WTC11 (cell line): ENCODE results near the gene DRAXIN. TPM values are rescaled to one million over a fixed set of nuclear protein-coding genes. Genes with fewer than 3 reads are reported as not detected.

Experiments used
- ATAC-seq: fragments of 200-7000 bp; cut with Tn5 transposase; 2 replicates; pipeline ENCODE4 v1.10.0; 2021; ENCODE audit warnings: mild to moderate bottlenecking, moderate library complexity
- CTCF ChIA-PET: fragments of 300-600 bp; sonication (Branson Sonifier 250); formaldehyde crosslinking; loops from one replicate; lab custom pipeline; 2021; ENCODE audit warnings: antibody characterized with exemption; lab: Charles Lee
- POLR2A ChIA-PET: fragments of 350-600 bp; sonication (Branson Sonifier 250); formaldehyde crosslinking; loops from one replicate; lab custom pipeline; 2021; ENCODE audit warnings: antibody characterized with exemption; lab: Charles Lee
- DNase-seq: peaks from one replicate; pipeline ENCODE4 v3.0.0; 2021; ENCODE audit warnings: low spot score
- H3K27ac Mint-ChIP-seq: 2 replicates; pipeline ENCODE4 v1.8.0; 2021; ENCODE audit warnings: mixed read lengths
- H3K27me3 Mint-ChIP-seq: 2 replicates; pipeline ENCODE4 v1.8.0; 2021; ENCODE audit warnings: low read depth, mild to moderate bottlenecking, moderate library complexity, mixed read lengths
- H3K36me3 Mint-ChIP-seq: 2 replicates; pipeline ENCODE4 v1.8.0; 2021; ENCODE audit warnings: mixed read lengths
- H3K4me1 Mint-ChIP-seq: 2 replicates; pipeline ENCODE4 v1.8.0; 2022; ENCODE audit warnings: mixed read lengths
- H3K4me3 Mint-ChIP-seq: 2 replicates; pipeline ENCODE4 v1.8.0; 2021; ENCODE audit warnings: mild to moderate bottlenecking, moderate library complexity, mixed read lengths
- H3K9me3 Mint-ChIP-seq: 2 replicates; pipeline ENCODE4 v1.8.0; 2021; ENCODE audit warnings: mixed read lengths
- FOXK1 ChIP-seq: sonication (generic); formaldehyde crosslinking; IDR thresholded peaks from 2 replicates; pipeline ENCODE4 v1.8.0; 2022; ENCODE audit warnings: mild to moderate bottlenecking, moderate library complexity, missing genetic modification reagents
- FOXP4 ChIP-seq: sonication (generic); formaldehyde crosslinking; IDR thresholded peaks from 2 replicates; pipeline ENCODE4 v1.8.0; 2022; ENCODE audit warnings: mild to moderate bottlenecking, missing genetic modification reagents
- GABPB1 ChIP-seq: sonication (generic); formaldehyde crosslinking; IDR thresholded peaks from 2 replicates; pipeline ENCODE4 v1.8.1; 2023; ENCODE audit warnings: mild to moderate bottlenecking, missing genetic modification reagents
- MLX ChIP-seq: sonication (generic); formaldehyde crosslinking; IDR thresholded peaks from 2 replicates; pipeline ENCODE4 v1.8.1; 2023; ENCODE audit warnings: mild to moderate bottlenecking, missing genetic modification reagents, moderate library complexity
- NFE2L1 ChIP-seq: sonication (generic); formaldehyde crosslinking; IDR thresholded peaks from 2 replicates; pipeline ENCODE4 v1.8.1; 2023; ENCODE audit warnings: missing genetic modification reagents
- SMAD4 ChIP-seq: sonication (generic); formaldehyde crosslinking; IDR thresholded peaks from 2 replicates; pipeline ENCODE4 v1.8.0; 2022; ENCODE audit warnings: mild to moderate bottlenecking, missing genetic modification reagents
- ZNF263 ChIP-seq: sonication (generic); formaldehyde crosslinking; IDR thresholded peaks from 2 replicates; pipeline ENCODE4 v1.8.1; 2022; ENCODE audit warnings: low read depth, mild to moderate bottlenecking, moderate library complexity, missing genetic modification reagents
- total RNA-seq: library from RNA; stranded (reverse); gene quantifications from 3 replicates; pipeline ENCODE4 v1.2.3, GENCODE V29; 2021
- TF ChIP-seq, protein P1 (sequence below): sonication (generic); formaldehyde crosslinking; IDR thresholded peaks from 2 replicates; pipeline ENCODE4 v1.8.0; 2022; ENCODE audit warnings: mild to moderate bottlenecking, missing genetic modification reagents
- TF ChIP-seq, protein P2 (sequence below): sonication (generic); formaldehyde crosslinking; IDR thresholded peaks from 2 replicates; pipeline ENCODE4 v1.8.1; 2023; ENCODE audit warnings: mild to moderate bottlenecking, missing genetic modification reagents
- TF ChIP-seq, protein P3 (sequence below): fragments of 250-450 bp; sonication (Bioruptor Pico); IDR thresholded peaks from 2 replicates; pipeline ENCODE4 v1.9.0; 2021; ENCODE audit warnings: mild to moderate bottlenecking
- TF ChIP-seq, protein P4 (sequence below): sonication (generic); formaldehyde crosslinking; IDR thresholded peaks from 2 replicates; pipeline ENCODE4 v1.8.1; 2023; ENCODE audit warnings: mild to moderate bottlenecking, missing genetic modification reagents, borderline replicate concordance

Gene DRAXIN
- total RNA-seq, 1 experiment from 2014 or later = 12.0 TPM

DNA sequence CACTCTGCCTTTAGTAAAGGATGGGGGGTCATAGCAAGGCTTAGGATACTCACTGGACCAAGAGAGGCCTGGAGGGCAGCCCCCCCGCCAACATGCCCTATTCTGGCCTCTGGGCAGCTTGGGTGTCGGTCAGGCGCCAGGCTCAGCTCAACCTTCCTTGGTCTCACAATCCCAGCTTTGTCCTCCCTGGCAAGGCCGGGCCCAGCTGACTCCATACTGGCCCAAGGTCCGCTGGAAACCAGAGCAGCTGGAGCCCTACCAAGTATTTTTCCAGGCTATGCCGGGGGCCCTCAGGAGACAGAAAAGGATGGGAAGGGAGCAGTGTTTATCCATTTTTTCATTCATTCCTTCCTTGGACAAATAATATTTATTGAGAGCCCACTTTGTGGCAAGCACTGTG is 43.5 kb upstream of the DRAXIN start (continued):
- no peak for TF ChIP-seq FOXP4 (CRISPR knock-in tag)
- TF ChIP-seq, protein P1, sequence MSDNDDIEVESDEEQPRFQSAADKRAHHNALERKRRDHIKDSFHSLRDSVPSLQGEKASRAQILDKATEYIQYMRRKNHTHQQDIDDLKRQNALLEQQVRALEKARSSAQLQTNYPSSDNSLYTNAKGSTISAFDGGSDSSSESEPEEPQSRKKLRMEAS (CRISPR knock-in tag) = no peak
- TF ChIP-seq MLX = no peak
- TF ChIP-seq SMAD4 (CRISPR knock-in tag) = no peak
- TF ChIP-seq, protein P2, sequence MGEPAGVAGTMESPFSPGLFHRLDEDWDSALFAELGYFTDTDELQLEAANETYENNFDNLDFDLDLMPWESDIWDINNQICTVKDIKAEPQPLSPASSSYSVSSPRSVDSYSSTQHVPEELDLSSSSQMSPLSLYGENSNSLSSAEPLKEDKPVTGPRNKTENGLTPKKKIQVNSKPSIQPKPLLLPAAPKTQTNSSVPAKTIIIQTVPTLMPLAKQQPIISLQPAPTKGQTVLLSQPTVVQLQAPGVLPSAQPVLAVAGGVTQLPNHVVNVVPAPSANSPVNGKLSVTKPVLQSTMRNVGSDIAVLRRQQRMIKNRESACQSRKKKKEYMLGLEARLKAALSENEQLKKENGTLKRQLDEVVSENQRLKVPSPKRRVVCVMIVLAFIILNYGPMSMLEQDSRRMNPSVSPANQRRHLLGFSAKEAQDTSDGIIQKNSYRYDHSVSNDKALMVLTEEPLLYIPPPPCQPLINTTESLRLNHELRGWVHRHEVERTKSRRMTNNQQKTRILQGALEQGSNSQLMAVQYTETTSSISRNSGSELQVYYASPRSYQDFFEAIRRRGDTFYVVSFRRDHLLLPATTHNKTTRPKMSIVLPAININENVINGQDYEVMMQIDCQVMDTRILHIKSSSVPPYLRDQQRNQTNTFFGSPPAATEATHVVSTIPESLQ (CRISPR knock-in tag) = no peak
- no peak for TF ChIP-seq FOXK1 (CRISPR knock-in tag)
- no peak for TF ChIP-seq NFE2L1 (CRISPR knock-in tag)
- TF ChIP-seq GABPB1 = no peak
- no peak for TF ChIP-seq ZNF263 (CRISPR knock-in tag)
- TF ChIP-seq, protein P3, sequence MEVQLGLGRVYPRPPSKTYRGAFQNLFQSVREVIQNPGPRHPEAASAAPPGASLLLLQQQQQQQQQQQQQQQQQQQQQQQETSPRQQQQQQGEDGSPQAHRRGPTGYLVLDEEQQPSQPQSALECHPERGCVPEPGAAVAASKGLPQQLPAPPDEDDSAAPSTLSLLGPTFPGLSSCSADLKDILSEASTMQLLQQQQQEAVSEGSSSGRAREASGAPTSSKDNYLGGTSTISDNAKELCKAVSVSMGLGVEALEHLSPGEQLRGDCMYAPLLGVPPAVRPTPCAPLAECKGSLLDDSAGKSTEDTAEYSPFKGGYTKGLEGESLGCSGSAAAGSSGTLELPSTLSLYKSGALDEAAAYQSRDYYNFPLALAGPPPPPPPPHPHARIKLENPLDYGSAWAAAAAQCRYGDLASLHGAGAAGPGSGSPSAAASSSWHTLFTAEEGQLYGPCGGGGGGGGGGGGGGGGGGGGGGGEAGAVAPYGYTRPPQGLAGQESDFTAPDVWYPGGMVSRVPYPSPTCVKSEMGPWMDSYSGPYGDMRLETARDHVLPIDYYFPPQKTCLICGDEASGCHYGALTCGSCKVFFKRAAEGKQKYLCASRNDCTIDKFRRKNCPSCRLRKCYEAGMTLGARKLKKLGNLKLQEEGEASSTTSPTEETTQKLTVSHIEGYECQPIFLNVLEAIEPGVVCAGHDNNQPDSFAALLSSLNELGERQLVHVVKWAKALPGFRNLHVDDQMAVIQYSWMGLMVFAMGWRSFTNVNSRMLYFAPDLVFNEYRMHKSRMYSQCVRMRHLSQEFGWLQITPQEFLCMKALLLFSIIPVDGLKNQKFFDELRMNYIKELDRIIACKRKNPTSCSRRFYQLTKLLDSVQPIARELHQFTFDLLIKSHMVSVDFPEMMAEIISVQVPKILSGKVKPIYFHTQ (CRISPR knock-in tag) = no peak

- no peaks in the 10 kb centered on the region for H3K9me3 Mint-ChIP-seq
- peaks cover 22% of the 10 kb centered on the region for H3K27me3 Mint-ChIP-seq
- ChIA-PET CTCF (interaction anchor here (0.6 to 3.0 kb wide), 10 partner anchors 13 to 357 kb away, joined by 3 to 21 read pairs (median 5); partner anchors contain the start of genes DISP3 and FBXO6), POLR2A (no interaction called here)
- DNase-seq (peak; percentile 75), ATAC-seq (peak; percentile 71)
- TF ChIP-seq ZNF263 (CRISPR knock-in tag) (no peak), FOXP4 (CRISPR knock-in tag) (no peak)
- TF ChIP-seq, protein P4, sequence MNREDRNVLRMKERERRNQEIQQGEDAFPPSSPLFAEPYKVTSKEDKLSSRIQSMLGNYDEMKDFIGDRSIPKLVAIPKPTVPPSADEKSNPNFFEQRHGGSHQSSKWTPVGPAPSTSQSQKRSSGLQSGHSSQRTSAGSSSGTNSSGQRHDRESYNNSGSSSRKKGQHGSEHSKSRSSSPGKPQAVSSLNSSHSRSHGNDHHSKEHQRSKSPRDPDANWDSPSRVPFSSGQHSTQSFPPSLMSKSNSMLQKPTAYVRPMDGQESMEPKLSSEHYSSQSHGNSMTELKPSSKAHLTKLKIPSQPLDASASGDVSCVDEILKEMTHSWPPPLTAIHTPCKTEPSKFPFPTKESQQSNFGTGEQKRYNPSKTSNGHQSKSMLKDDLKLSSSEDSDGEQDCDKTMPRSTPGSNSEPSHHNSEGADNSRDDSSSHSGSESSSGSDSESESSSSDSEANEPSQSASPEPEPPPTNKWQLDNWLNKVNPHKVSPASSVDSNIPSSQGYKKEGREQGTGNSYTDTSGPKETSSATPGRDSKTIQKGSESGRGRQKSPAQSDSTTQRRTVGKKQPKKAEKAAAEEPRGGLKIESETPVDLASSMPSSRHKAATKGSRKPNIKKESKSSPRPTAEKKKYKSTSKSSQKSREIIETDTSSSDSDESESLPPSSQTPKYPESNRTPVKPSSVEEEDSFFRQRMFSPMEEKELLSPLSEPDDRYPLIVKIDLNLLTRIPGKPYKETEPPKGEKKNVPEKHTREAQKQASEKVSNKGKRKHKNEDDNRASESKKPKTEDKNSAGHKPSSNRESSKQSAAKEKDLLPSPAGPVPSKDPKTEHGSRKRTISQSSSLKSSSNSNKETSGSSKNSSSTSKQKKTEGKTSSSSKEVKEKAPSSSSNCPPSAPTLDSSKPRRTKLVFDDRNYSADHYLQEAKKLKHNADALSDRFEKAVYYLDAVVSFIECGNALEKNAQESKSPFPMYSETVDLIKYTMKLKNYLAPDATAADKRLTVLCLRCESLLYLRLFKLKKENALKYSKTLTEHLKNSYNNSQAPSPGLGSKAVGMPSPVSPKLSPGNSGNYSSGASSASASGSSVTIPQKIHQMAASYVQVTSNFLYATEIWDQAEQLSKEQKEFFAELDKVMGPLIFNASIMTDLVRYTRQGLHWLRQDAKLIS = no peak
- no peak overlapping the region for H3K27ac Mint-ChIP-seq
- H3K4me1 Mint-ChIP-seq = peaks cover 30% of the 10 kb centered on the region
- peak overlapping the region; percentile 39 for H3K4me3 Mint-ChIP-seq
- H3K36me3 Mint-ChIP-seq = no peaks in the 10 kb centered on the region
Observed at GRCh38 chr1:11648732-11649158, 42.8 kb upstream of the DRAXIN start.
